K562 (cell line): Measurements from ENCODE around the gene ADAMTS2. TPM values are rescaled to one million over a fixed set of nuclear protein-coding genes. Genes with fewer than 3 reads are reported as not detected.

Experiments used
- ATAC-seq: fragments of 200-7000 bp; cut with Tn5 transposase; 3 replicates; pipeline ENCODE4 v1.9.1; 2020; ENCODE audit warnings: moderate library complexity
- BruUV-seq: library from RNA; stranded (reverse); fragments of 400-500 nt; replicated peaks from 2 replicates; lab custom pipeline; 2021; lab: Mats Ljungman, UMichigan
- CTCF ChIA-PET: fragments of 300-600 bp; formaldehyde crosslinking; extraction: SDS; loops from one replicate; lab custom pipeline; 2021; ENCODE audit warnings: low intra/inter-chr PET ratio; lab: Yijun Ruan, JAX
- POLR2A ChIA-PET: fragments of 300-600, 350-650 bp; sonication (Branson Sonifier 250); formaldehyde crosslinking; extraction: SDS; loops from one replicate; lab custom pipeline; 2021; ENCODE audit warnings: antibody characterized with exemption, inconsistent platforms; lab: Yijun Ruan, JAX
- DNase-seq, 4 experiments: peaks; one replicate each; pipeline versions ENCODE4 v3.0.0 to v3.0.0-alpha.2; 2011 to 2018; ENCODE audit warnings: low spot score in 3 of 4, mixed read lengths in 3 of 4; ENCODE audit errors: extremely low read depth in 1 of 4
- FAIRE-seq: peaks from 2 replicates; lab custom pipeline; 2011; peaks lifted over from hg19 to GRCh38; lab: Jason Lieb, UNC
- H2AFZ ChIP-seq: 2 replicates; pipeline ENCODE4 v1.6.0; 2011; ENCODE audit warnings: low read depth, low read length, control low read depth, inconsistent platforms
- H3K27ac ChIP-seq: fragments of 200-600 bp; 3 replicates; pipeline ENCODE4 v1.8.0; 2011; ENCODE audit warnings: low read depth, mild to moderate bottlenecking, control low read depth, inconsistent platforms, low read length, moderate library complexity, mixed read lengths; ENCODE audit errors: extremely low read depth
- H3K27me3 ChIP-seq, 2 experiments: fragments of 300-600 bp in 1 of 2; 2 replicates in 1 of 2; 3 replicates in 1 of 2; pipeline versions ENCODE4 v1.6.0 to v1.8.0; 2011; ENCODE audit warnings: inconsistent platforms in 2 of 2, low read length in 2 of 2, mild to moderate bottlenecking in 1 of 2, mixed read lengths in 1 of 2, moderate library complexity in 1 of 2; ENCODE audit not compliant: control insufficient read depth in 2 of 2, insufficient read depth in 2 of 2
- H3K36me3 ChIP-seq: fragments of 300-600 bp; 3 replicates; pipeline ENCODE4 v1.8.0; 2011; ENCODE audit warnings: mild to moderate bottlenecking, low read length, inconsistent platforms; ENCODE audit not compliant: control insufficient read depth, insufficient read depth
- H3K4me1 ChIP-seq, 2 experiments: fragments of 200-600 bp in 1 of 2; replicated peaks in 1 of 2; 2 replicates in 1 of 2; 3 replicates in 1 of 2; pipeline versions ENCODE4 v1.5.1 to v1.8.0; 2011; ENCODE audit warnings: inconsistent platforms in 2 of 2, low read length in 2 of 2, mild to moderate bottlenecking in 1 of 2, mixed read lengths in 1 of 2, moderate library complexity in 1 of 2; ENCODE audit not compliant: control insufficient read depth in 2 of 2, insufficient read depth in 2 of 2
- H3K4me2 ChIP-seq: 2 replicates; pipeline ENCODE4 v1.6.1; 2011; ENCODE audit warnings: low read length, control low read depth, inconsistent platforms, mixed read lengths; ENCODE audit not compliant: insufficient read depth
- H3K4me3 ChIP-seq: fragments of 200-600 bp; sonication (generic), shearing (Covaris generic); 2 replicates; pipeline ENCODE4 v1.5.1; 2016; ENCODE audit warnings: control low read depth, inconsistent platforms
- H3K79me2 ChIP-seq: fragments of 200-600 bp; 3 replicates; pipeline ENCODE4 v1.8.0; 2011; ENCODE audit warnings: low read length, inconsistent platforms; ENCODE audit not compliant: control insufficient read depth, insufficient read depth
- H3K9ac ChIP-seq, 2 experiments: 2 replicates each; pipeline versions ENCODE4 v1.6.0 to v1.6.1; 2011; ENCODE audit warnings: low read depth in 2 of 2, low read length in 2 of 2, control low read depth in 1 of 2, inconsistent platforms in 1 of 2, mild to moderate bottlenecking in 1 of 2, mixed read lengths in 1 of 2; ENCODE audit not compliant: insufficient read depth in 1 of 2
- H3K9me1 ChIP-seq: one replicate; pipeline ENCODE4 v1.6.0; 2011; ENCODE audit warnings: inconsistent platforms, mild to moderate bottlenecking, low read length, moderate library complexity; ENCODE audit not compliant: control insufficient read depth, insufficient read depth
- H3K9me3 ChIP-seq: replicated peaks from 2 replicates; pipeline ENCODE4 v1.5.1; 2011; ENCODE audit warnings: low read depth, low read length, inconsistent platforms; ENCODE audit not compliant: control insufficient read depth, insufficient read depth
- H4K20me1 ChIP-seq: replicated peaks from 2 replicates; pipeline ENCODE4 v1.6.1; 2011; ENCODE audit warnings: low read length, inconsistent platforms, mixed read lengths; ENCODE audit not compliant: control insufficient read depth, insufficient read depth
- FOXK2 ChIP-seq, 2 experiments: fragments of 450-650 bp; IDR thresholded peaks in 1 of 2; conservative IDR thresholded peaks in 1 of 2; 2 replicates each; pipeline ENCODE4 v1.6.1; 2016; ENCODE audit warnings: low read depth in 2 of 2, mild to moderate bottlenecking in 1 of 2
- KLF1 ChIP-seq: fragments of 450-650 bp; IDR thresholded peaks from 2 replicates; pipeline ENCODE4 v1.6.1; 2016; ENCODE audit warnings: missing genetic modification characterization, missing compliant biosample characterization
- NCOA2 ChIP-seq, 2 experiments: fragments of 450-650 bp; IDR thresholded peaks; 2 replicates each; pipeline ENCODE4 v1.6.1; 2018; ENCODE audit warnings: mild to moderate bottlenecking in 2 of 2, moderate library complexity in 1 of 2; ENCODE audit not compliant: partially characterized antibody in 2 of 2
- PHTF2 ChIP-seq: fragments of 250-450 bp; sonication (Bioruptor Pico); IDR thresholded peaks from 2 replicates; pipeline ENCODE4 v1.5.0; 2021; ENCODE audit warnings: mild to moderate bottlenecking
- RBM39 ChIP-seq: fragments of 200-400 bp; formaldehyde crosslinking; optimal IDR thresholded peaks from 2 replicates; pipeline ENCODE3; 2018; ENCODE audit warnings: low read depth, low read length
- RFX5 ChIP-seq: IDR thresholded peaks from 2 replicates; pipeline ENCODE4 v1.6.1; 2011; ENCODE audit warnings: low read depth, mild to moderate bottlenecking, improper control_type of control experiment, low read length
- TRIM28 ChIP-seq: fragments of 450-650 bp; IDR thresholded peaks from 2 replicates; pipeline ENCODE4 v1.6.1; 2017
- WGBS: fragments of 100-300 bp; shearing (Covaris generic); methylation state at CpG from one replicate; pipeline ENCODE4 v1.1.6; 2016; ENCODE audit warnings: low coverage, mixed read lengths; ENCODE audit not compliant: insufficient coverage; ENCODE audit errors: missing lambda C conversion rate; 5-methylcytosine and 5-hydroxymethylcytosine counted together
- in situ Hi-C: fragments of 300-500 bp; cut with MboI; formaldehyde crosslinking; loops from 4 replicates; pipeline ENCODE4 v1.15.0; 2018; ENCODE audit warnings: inconsistent platforms, mixed read lengths
- intact Hi-C: fragments of 100-400 bp; cut with micrococcal nuclease; formaldehyde crosslinking; loops from 2 replicates; pipeline ENCODE4 v1.14.2; 2022
- polyA plus RNA-seq, 8 experiments: library from polyadenylated mRNA; depleted of rRNA in 4 of 8; stranded (reverse) in 5 of 8; unstranded in 3 of 8; fragments of >200 nt; fragmentation: Nextera tagmentation in 2 of 8; fragmentation: Illumina TruSeq in 1 of 8; extraction: Ambion mirVana in 2 of 8; extraction: Trizol in 1 of 8; gene quantifications; 2 replicates each; pipeline versions ENCODE4 v1.2.1 to v1.2.3, GENCODE V29; 2011 to 2014; ENCODE audit warnings: inconsistent platforms in 1 of 8, missing spikeins in 1 of 8
- total RNA-seq, 7 experiments: library from RNA; depleted of rRNA in 6 of 7; stranded (reverse); fragments of >200 nt in 6 of 7; fragmentation: Illumina TruSeq in 2 of 7; extraction: Trizol in 2 of 7; gene quantifications; 2 replicates each; pipeline versions ENCODE4 v1.2.1 to v1.2.3, GENCODE V29; 2011 to 2021; ENCODE audit warnings: low replicate concordance in 1 of 7
- TF ChIP-seq, protein P1 (sequence below): fragments of 250-450 bp; sonication (Bioruptor Pico); IDR thresholded peaks from 2 replicates; pipeline ENCODE4 v1.8.0; 2021; ENCODE audit warnings: mild to moderate bottlenecking, moderate library complexity
- TF ChIP-seq, protein P2 (sequence below): sonication (generic); formaldehyde crosslinking; IDR thresholded peaks from 2 replicates; pipeline ENCODE4 v1.9.0; 2022; ENCODE audit warnings: mild to moderate bottlenecking, missing genetic modification reagents

Gene ADAMTS2
- total and polyA plus RNA-seq, 9 of the 15 experiments (the other 6 are each of a cell fraction or from before 2014, with no cell fraction given), result not detected

DNA sequence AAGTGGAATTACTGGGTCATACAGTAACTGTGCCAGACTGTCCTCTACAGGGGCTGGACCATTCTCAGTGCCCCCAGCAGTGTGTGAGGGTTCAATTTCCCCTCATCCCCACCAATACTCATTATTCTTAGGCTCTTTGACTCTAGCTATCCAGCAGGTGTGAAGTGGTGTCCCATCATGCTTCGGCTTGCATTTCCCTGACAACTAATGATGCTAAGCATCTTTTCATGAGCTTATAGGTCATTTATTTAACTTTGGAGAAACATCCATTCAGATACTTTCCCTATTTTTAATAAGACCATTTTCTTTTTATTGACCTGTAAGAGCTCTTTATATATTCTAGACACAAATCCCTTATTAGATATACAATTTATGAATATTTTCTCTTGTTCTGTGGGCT lies 63.6 kb downstream of the ADAMTS2 start:
- H3K9me3 ChIP-seq, result no peaks in the 10 kb centered on the region
- POLR2A ChIA-PET, result no interaction called here
- TF ChIP-seq NCOA2 (IDR thresholded peaks at IDR 0.05; ENCODE audit: partially characterized antibody in 2 of 2) (no peak), RFX5 (0 out of 2 replicates have a peak, but pooled peaks have one; percentile 27), PHTF2 (CRISPR knock-in tag) (no peak)
- TF ChIP-seq, protein P1, sequence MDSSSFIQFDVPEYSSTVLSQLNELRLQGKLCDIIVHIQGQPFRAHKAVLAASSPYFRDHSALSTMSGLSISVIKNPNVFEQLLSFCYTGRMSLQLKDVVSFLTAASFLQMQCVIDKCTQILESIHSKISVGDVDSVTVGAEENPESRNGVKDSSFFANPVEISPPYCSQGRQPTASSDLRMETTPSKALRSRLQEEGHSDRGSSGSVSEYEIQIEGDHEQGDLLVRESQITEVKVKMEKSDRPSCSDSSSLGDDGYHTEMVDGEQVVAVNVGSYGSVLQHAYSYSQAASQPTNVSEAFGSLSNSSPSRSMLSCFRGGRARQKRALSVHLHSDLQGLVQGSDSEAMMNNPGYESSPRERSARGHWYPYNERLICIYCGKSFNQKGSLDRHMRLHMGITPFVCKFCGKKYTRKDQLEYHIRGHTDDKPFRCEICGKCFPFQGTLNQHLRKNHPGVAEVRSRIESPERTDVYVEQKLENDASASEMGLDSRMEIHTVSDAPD (CRISPR knock-in tag), result no peak
- BruUV-seq, result no TSS peak
- peaks cover 10 to 19% of the 10 kb centered on the region in 2 experiments for H3K27me3 ChIP-seq
- H3K79me2 ChIP-seq, result no peaks in the 10 kb centered on the region
- CTCF ChIA-PET, result no interaction called here
- DNase-seq, result no peak
- H3K36me3 ChIP-seq, result no peaks in the 10 kb centered on the region
- H3K9ac ChIP-seq, result no peak overlapping the region
- H2AFZ ChIP-seq, result no peak overlapping the region
- H3K9me1 ChIP-seq, result no peaks in the 10 kb centered on the region
- intact Hi-C loops, result no loop called here
- ATAC-seq, result no peak
- H4K20me1 ChIP-seq, result no peaks in the 10 kb centered on the region
- WGBS, result 0% methylated on average over 1 of the region's 1 CpG
- no peak overlapping the region for H3K4me3 ChIP-seq
- no peak for FAIRE-seq
- no peak overlapping the region for H3K27ac ChIP-seq
- no peak overlapping the region for H3K4me2 ChIP-seq
- in situ Hi-C loops, result no loop called here
- no peaks in the 10 kb centered on the region for H3K4me1 ChIP-seq

DNA sequence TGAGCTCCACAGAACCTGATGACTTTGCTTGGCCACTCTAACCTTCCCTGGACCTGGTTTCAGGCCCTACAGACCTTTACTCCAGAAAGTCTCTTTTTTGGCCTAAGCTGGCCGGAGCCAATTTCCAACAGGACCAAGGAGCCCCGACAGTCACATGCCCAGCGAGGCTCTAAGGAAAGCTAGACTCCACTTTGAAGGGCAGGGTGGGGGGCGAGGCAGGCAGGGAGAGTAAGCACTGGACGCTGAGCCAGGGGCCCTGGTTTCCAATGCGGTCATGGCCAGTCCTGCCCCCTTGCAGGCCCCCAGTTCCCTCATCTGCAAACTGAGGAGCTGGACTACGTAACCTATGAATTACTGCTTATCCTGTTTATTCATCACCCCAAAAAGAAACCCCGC lies 65.2 kb downstream of the ADAMTS2 start:
- Histone ChIP-seq H3K36me3 (no peaks in the 10 kb centered on the region), H2AFZ (no peak overlapping the region), H3K4me1 (peaks cover 4 to 9% of the 10 kb centered on the region in 2 experiments; a peak in 2 of 5 replicates), H3K4me2 (no peak overlapping the region), H4K20me1 (no peaks in the 10 kb centered on the region), H3K27me3 (peaks cover 3 to 4% of the 10 kb centered on the region in 2 experiments; a peak in 3 of 5 replicates), H3K9ac (no peak overlapping the region), H3K4me3 (no peak overlapping the region), H3K9me1 (no peaks in the 10 kb centered on the region)
- WGBS, result 0% methylated on average over 8 of the region's 8 CpGs
- in situ Hi-C loops, result no loop called here
- ChIA-PET POLR2A (interaction anchor here (0.6 to 1.1 kb wide), 3 partner anchors 10 to 635 kb away, joined by 3 to 4 read pairs (median 3); no protein-coding TSS in a partner anchor), CTCF (no interaction called here)
- intact Hi-C loops, result no loop called here
- ATAC-seq (no peak), FAIRE-seq (no peak)
- no TSS peak for BruUV-seq
- no peak for TF ChIP-seq FOXK2 (conservative IDR thresholded peaks at IDR 0.05 in 1 of 2, IDR thresholded peaks at IDR 0.05 in 1 of 2; ENCODE audit: low read depth in 2 of 2)
- TF ChIP-seq TRIM28, result no peak
- no peak for TF ChIP-seq RBM39
- TF ChIP-seq KLF1, result no peak
- TF ChIP-seq, protein P2, sequence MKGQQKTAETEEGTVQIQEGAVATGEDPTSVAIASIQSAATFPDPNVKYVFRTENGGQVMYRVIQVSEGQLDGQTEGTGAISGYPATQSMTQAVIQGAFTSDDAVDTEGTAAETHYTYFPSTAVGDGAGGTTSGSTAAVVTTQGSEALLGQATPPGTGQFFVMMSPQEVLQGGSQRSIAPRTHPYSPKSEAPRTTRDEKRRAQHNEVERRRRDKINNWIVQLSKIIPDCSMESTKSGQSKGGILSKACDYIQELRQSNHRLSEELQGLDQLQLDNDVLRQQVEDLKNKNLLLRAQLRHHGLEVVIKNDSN (CRISPR knock-in tag), result no peak
- TF ChIP-seq, all 486 proteins: peak for 0
- H3K9me3 ChIP-seq, result no peaks in the 10 kb centered on the region
- H3K79me2 ChIP-seq, result no peaks in the 10 kb centered on the region
- no peak overlapping the region for H3K27ac ChIP-seq
- no peak for DNase-seq
